Immature natural killer cell (primary cell): ENCODE results near the gene DGKG. TPM values are rescaled to one million over a fixed set of nuclear protein-coding genes. Genes with fewer than 3 reads are reported as not detected.
A peak's percentile ranks its signal among the peaks of the same experiment; 100 is the strongest.

Experiments used
- DNase-seq, 3 donors: peaks; one replicate each; pipeline ENCODE4 v3.0.0; 2022; ENCODE audit warnings: mixed read lengths in 1 of 3
- H3K27ac Mint-ChIP-seq, 6 donors: one replicate each; pipeline ENCODE4 v1.8.0; 2020; ENCODE audit warnings: mixed read lengths in 6 of 6, mild to moderate bottlenecking in 5 of 6, inconsistent platforms in 4 of 6, moderate library complexity in 3 of 6
- H3K27me3 Mint-ChIP-seq, 3 donors: one replicate each; pipeline ENCODE4 v1.8.0; 2020 to 2021; ENCODE audit warnings: low read depth in 3 of 3, mild to moderate bottlenecking in 3 of 3, mixed read lengths in 3 of 3, moderate library complexity in 3 of 3, inconsistent platforms in 1 of 3
- H3K36me3 Mint-ChIP-seq, 3 donors: one replicate each; pipeline ENCODE4 v1.8.0; 2020; ENCODE audit warnings: mixed read lengths in 3 of 3, inconsistent platforms in 2 of 3, mild to moderate bottlenecking in 2 of 3
- H3K4me1 Mint-ChIP-seq, 2 donors: one replicate each; pipeline ENCODE4 v1.8.0; 2020; ENCODE audit warnings: inconsistent platforms in 2 of 2, mild to moderate bottlenecking in 2 of 2, mixed read lengths in 2 of 2, moderate library complexity in 1 of 2
- H3K4me3 Mint-ChIP-seq, 5 donors: one replicate each; pipeline ENCODE4 v1.8.0; 2020; ENCODE audit warnings: mild to moderate bottlenecking in 5 of 5, mixed read lengths in 5 of 5, inconsistent platforms in 3 of 5, moderate library complexity in 3 of 5
- H3K9me3 Mint-ChIP-seq, 6 donors: one replicate each; pipeline ENCODE4 v1.8.0; 2020; ENCODE audit warnings: mild to moderate bottlenecking in 6 of 6, mixed read lengths in 6 of 6, inconsistent platforms in 4 of 6, moderate library complexity in 3 of 6
- polyA plus RNA-seq, 3 donors: library from polyadenylated mRNA; unstranded; fragments of 300-500 nt; fragmentation: Illumina TruSeq; gene quantifications; one replicate each; pipeline ENCODE4 v1.2.3, GENCODE V29; 2021

DGKG gene
- polyA plus RNA-seq, 3 donors from 2014 or later: 0.07 to 0.86 TPM; not detected in 1

DNA sequence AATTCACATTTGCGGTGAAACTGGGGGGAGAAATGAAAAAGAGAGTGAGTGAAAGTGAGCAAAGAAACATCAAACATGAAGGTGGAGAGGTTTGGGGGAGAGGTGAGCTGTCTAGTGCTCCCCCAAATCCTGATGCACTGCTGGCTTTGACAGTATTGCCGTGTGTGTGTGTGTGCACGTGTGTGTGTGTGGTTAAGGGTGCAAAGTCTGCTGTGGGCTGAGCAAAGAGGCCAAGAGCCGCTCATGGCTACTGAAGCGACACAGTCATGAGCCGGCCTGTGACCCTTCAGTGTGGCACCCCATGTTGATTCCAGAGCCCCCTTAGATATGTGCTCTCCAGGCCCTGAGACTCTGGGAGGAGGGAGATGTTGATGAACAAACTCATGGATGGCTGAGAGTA is 94.3 kb downstream of the DGKG start:
- Mint-ChIP-seq H3K27ac (no peak overlapping the region), H3K9me3 (no peaks in the 10 kb centered on the region), H3K4me3 (no peak overlapping the region), H3K4me1 (no peaks in the 10 kb centered on the region), H3K36me3 (no peaks in the 10 kb centered on the region), H3K27me3 (peaks cover 4 to 7% (median 4%) of the 10 kb centered on the region in 3 donors)
- DNase-seq: no peak

DNA sequence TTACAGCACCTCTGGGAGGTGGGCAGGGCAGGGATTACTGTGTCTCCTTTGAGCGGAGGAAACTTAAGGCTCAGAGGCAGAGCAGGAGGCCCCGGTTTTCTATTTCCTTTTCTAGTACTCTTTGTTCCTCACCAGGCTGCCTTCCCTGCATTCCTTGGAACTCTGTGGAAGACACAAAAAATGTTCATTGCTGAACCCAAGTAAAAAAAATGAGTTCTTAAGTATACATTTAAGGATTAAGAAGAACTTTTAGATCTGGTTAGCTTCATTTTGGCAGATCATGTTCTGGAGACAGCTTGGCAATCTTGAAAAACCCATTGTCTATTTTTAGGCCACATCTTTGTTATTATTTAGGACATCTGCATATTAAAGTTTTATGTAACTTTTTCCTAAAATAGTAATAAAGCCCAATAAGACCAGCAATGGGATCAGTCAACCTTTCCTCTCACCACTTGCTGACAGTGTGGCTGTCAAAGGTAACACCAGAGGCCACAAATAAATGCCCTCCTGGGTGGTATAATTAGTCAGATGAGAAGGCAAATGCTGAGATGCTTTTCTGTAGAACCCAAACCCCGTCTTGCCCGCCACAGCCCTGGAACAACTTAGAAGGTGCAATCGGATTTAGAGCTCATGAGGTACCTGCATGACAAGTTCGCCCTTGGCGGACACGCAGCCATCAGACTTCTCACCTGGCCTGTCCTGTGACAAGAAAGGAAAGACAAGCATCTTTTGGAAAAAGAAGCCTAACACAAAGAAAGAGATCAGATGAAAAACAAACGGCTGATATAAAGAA is 97.2 kb downstream of the DGKG start:
- Mint-ChIP-seq H3K36me3 (no peaks in the 10 kb centered on the region), H3K4me3 (no peak overlapping the region), H3K9me3 (no peaks in the 10 kb centered on the region), H3K27me3 (peaks cover 4 to 6% (median 6%) of the 10 kb centered on the region in 3 donors), H3K27ac (no peak overlapping the region), H3K4me1 (no peaks in the 10 kb centered on the region)
- no peak for DNase-seq

DNA sequence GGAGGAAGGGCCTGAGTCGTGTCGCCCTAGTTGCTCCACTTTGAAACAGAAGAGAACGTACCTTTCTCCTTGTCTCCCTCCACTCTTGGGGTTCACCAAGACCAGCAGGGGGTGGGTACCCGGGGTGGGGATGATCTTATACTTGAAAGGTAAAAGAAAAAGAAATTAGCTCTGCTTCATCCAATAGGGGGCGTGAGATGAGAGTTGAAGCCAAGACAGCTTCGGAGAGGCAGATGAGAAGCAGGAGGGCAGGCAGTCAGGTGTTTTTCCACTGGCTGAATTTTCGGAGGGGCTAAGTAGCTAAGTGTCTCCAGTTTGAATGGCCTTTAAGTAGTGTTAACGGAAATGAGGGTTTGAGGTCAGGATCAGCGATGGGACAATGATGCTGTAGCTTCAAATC is 100.4 kb downstream of the DGKG start:
- H3K27me3 Mint-ChIP-seq: peaks cover 2 to 6% (median 2%) of the 10 kb centered on the region in 3 donors
- no peak overlapping the region for H3K27ac Mint-ChIP-seq
- peaks cover 0 to 2% of the 10 kb centered on the region in 2 donors for H3K4me1 Mint-ChIP-seq
- no peak overlapping the region for H3K4me3 Mint-ChIP-seq
- H3K36me3 Mint-ChIP-seq: no peaks in the 10 kb centered on the region
- no peak for DNase-seq
- no peaks in the 10 kb centered on the region for H3K9me3 Mint-ChIP-seq

DNA sequence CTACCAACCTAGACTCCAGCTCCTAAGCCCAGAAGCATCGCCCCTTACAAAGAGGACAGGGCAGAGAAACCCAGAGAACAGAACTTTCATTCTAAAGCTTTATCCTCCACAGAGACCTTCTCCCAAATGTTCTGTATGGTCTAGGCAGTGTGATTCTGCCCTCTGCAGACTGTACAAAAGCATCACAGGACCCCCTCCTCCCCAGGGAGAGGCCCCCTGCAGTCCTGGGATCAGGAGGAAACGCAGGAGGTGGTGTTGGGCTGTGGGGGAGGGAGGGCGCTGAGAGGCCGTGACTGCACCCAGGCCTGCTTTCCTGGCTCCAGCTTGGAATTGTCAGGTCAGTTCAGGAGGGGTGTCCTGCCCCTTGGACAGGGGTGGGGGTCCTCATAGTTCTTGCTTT is 101.3 kb downstream of the DGKG start:
- H3K9me3 Mint-ChIP-seq: no peaks in the 10 kb centered on the region
- peaks cover 0 to 2% of the 10 kb centered on the region in 2 donors for H3K4me1 Mint-ChIP-seq
- DNase-seq: no peak
- no peak overlapping the region for H3K4me3 Mint-ChIP-seq
- H3K27me3 Mint-ChIP-seq: peaks cover 0 to 6% (median 2%) of the 10 kb centered on the region in 3 donors
- H3K36me3 Mint-ChIP-seq: no peaks in the 10 kb centered on the region
- no peak overlapping the region for H3K27ac Mint-ChIP-seq

DNA sequence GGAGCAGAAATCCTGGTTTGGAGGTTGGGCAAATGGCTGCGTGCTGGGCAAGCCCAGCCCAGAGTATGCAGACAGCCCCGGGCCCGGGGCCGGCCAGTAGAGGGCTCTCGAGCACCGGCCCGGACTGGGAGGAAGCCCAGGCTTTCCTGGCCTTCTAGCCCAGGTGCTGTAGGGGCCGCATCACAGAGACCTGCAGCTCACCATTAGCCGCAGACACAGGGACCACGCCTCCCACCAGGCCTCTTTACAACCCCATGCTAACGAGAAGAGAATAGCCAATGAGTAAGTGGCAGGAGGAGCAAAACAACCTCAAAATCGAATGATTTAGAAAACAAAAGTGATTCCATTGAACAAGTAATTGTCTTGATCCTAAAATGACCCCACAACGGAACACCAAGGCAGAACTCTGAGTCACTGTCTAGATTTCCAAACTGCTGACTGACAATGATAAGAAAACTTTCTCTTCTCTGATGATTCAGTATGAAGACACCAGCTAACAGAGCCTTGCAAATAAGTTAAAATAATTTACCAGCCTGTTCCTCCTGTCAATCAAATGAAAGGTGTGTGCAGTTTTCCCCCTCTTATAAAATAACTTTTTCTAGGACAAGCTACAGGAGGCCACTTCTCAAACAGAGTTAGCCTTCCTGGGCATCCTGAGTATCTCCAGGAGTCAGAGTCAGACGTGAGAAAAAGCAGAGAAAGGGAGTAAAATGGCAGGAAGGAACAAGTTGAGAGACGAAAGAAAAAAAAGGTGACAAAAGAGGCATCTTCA is 102.2 kb downstream of the DGKG start:
- Mint-ChIP-seq H3K27ac (no peak overlapping the region), H3K9me3 (no peaks in the 10 kb centered on the region), H3K27me3 (peaks cover 1 to 6% (median 2%) of the 10 kb centered on the region in 3 donors), H3K36me3 (no peaks in the 10 kb centered on the region), H3K4me3 (no peak overlapping the region), H3K4me1 (peaks cover 3 to 7% of the 10 kb centered on the region in 2 donors)
- peak; percentile 23 to 47 (median 41) for DNase-seq

DNA sequence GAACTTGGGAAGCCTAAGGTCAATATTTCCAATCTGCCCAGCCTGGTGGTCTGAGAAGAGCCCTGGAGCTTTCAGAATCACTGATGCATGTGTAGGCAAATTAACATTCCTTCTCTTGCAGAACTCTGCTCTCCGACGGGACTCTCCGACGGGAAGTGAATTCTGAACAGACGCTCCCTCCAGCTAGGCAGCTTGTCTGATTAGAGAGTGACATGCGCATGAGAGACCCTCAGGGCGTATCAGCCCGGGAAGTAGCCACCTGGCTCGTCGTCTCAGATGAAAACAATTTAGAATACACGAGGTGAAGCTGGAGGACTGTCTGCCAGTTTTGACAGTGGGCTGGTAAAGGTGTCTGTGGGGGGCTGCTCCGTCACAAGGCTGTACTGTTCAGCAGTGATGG is 103.1 kb downstream of the DGKG start:
- no peak for DNase-seq
- peaks cover 10 to 13% of the 10 kb centered on the region in 2 donors for H3K4me1 Mint-ChIP-seq
- no peaks in the 10 kb centered on the region for H3K36me3 Mint-ChIP-seq
- no peak overlapping the region for H3K4me3 Mint-ChIP-seq
- peaks cover 1 to 6% (median 2%) of the 10 kb centered on the region in 3 donors for H3K27me3 Mint-ChIP-seq
- H3K9me3 Mint-ChIP-seq: no peaks in the 10 kb centered on the region
- no peak overlapping the region for H3K27ac Mint-ChIP-seq

DNA sequence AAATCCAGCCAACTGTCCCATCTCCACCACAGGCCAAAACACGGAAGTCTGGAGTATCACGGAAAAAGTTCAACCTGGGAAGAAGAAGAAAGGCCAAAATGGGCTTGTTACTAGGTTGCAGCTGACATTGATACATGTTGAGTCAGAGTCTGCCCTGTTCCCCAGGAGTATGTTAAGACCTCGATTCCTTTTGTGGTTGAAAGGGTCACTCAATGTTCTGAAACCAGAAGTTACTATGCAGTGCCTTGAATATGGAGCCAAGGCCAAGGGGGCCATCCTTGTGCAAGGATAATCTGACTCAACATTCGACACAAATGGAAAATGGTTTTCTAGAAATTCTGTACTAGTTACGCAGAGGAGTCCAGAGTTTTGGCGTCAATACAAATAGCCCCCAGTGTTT is 104.2 kb downstream of the DGKG start:
- no peak for DNase-seq
- H3K27me3 Mint-ChIP-seq: peaks cover 1 to 6% (median 2%) of the 10 kb centered on the region in 3 donors
- H3K4me3 Mint-ChIP-seq: no peak overlapping the region
- no peaks in the 10 kb centered on the region for H3K9me3 Mint-ChIP-seq
- no peaks in the 10 kb centered on the region for H3K36me3 Mint-ChIP-seq
- H3K27ac Mint-ChIP-seq: no peak overlapping the region
- H3K4me1 Mint-ChIP-seq: peaks cover 10 to 13% of the 10 kb centered on the region in 2 donors

DNA sequence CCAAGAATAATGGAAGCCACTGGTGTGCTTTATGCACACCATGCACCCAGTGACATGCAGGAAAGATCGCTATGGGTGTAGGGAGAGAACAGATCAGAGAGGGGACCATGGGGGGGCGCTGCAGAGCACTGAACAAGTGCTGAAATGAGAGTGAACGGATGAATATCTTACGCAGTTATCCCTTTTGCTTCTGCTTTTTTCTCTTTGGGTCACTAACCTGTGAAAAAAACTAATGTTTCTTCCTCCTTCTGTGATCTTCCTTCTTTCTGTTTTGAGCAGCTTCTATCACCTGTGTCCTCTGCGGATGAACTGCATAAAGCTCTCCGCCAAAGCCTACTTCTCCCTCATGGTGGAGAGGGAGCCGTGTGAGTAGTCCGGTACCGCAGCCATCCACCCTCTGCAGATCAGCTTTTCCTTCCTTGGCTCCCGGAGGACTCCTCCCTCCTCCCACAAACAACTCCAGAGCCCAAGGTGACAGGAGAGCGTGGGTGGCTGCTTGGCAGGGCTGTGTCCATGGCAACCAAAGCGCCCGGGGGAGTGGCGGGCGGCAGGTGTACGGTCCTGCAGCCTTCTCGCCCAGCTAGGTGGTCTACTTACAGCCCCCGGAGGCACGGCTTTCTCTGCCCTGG is 106.2 kb downstream of the DGKG start:
- Mint-ChIP-seq H3K36me3 (no peaks in the 10 kb centered on the region), H3K27me3 (peaks cover 2 to 8% (median 6%) of the 10 kb centered on the region in 3 donors), H3K4me3 (no peak overlapping the region), H3K27ac (no peak overlapping the region), H3K4me1 (peaks cover 10 to 13% of the 10 kb centered on the region in 2 donors), H3K9me3 (no peaks in the 10 kb centered on the region)
- DNase-seq: no peak

DNA sequence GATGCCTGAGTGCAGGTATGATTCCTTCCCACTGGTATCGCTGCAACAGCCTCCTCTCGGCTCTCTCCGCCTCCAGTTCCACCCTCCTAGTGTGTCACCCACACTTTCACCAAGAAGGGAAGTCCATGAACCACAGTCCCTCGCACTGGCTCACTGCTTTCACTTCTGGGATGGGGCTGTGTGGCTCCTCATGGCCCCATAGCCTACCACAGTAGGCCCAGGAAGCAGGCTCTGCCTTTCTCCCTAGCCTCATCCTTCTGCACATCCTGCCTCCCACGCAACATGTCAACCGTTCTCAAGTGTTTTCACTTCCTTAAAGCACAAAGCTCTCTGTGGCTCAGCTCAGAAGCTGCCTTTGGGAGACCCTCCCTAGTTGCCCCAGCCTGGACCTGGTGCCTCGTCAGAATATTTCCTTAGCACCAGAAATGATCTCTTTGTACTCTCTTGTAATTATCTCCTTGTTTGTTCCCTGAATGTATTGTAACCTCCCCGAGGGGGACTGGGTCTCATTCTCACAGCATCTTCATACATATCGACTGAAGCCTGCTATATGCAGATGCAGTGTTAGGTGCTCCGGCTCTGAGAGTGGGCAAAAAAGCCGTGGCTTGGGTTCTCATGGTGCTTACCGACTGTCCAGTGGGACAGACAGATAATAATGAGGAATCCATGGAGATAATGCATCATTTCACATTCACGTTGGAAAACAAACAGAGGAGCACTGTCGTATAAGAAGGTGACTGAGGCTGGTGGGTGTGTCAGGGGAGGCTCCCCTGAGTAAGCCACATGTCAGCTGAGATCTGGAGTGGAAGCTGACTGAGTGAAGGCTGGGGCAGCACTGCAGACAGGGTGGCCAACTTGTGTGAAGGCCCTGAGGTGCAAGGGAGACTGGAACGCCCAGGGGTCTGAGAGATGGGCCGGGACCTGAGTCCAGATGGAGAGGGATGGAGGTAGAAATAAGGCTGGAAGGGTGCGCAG is 107.1 kb downstream of the DGKG start:
- no peak for DNase-seq
- no peaks in the 10 kb centered on the region for H3K9me3 Mint-ChIP-seq
- no peaks in the 10 kb centered on the region for H3K36me3 Mint-ChIP-seq
- H3K4me3 Mint-ChIP-seq: no peak overlapping the region
- H3K27me3 Mint-ChIP-seq: peaks cover 0 to 10% (median 6%) of the 10 kb centered on the region in 3 donors
- H3K4me1 Mint-ChIP-seq: peaks cover 10 to 13% of the 10 kb centered on the region in 2 donors
- H3K27ac Mint-ChIP-seq: no peak overlapping the region

DNA sequence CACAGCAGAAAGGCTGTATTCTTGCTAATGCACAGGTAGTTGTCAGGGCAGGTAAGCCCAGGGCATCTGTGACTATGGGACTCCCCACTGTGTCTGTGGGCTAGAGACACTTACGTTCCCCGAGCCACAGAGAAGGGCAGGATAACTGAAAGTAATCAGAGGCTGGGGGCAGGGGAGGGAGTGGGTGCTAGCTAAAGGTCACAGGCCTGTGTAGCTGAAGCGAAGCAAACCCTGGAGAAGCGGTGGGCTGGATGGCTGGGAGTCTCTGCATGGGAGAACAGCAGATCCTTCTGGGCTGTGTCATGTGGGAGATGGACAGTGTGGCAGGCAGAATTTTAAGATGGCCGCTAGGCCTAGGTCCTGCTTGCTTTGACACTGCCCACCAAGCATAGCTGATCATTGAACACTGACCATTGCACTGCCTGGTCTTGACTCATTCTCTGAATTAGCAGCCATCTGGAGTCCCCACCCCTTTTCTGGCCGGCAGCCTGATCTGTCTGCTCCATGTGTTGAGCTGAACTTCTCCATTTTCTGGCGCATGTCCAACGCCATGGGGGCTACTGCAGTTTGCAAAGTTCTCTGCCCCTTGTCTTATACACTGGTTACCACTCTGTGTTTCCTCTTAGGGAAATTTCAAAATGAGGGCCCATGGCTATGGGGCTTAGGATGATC is 110.0 kb downstream of the DGKG start:
- H3K36me3 Mint-ChIP-seq: no peaks in the 10 kb centered on the region
- no peaks in the 10 kb centered on the region for H3K9me3 Mint-ChIP-seq
- no peak overlapping the region for H3K4me3 Mint-ChIP-seq
- H3K27me3 Mint-ChIP-seq: peaks cover 2 to 9% (median 7%) of the 10 kb centered on the region in 3 donors
- H3K27ac Mint-ChIP-seq: no peak overlapping the region
- DNase-seq: no peak
- peaks cover 10 to 11% of the 10 kb centered on the region in 2 donors for H3K4me1 Mint-ChIP-seq

DNA sequence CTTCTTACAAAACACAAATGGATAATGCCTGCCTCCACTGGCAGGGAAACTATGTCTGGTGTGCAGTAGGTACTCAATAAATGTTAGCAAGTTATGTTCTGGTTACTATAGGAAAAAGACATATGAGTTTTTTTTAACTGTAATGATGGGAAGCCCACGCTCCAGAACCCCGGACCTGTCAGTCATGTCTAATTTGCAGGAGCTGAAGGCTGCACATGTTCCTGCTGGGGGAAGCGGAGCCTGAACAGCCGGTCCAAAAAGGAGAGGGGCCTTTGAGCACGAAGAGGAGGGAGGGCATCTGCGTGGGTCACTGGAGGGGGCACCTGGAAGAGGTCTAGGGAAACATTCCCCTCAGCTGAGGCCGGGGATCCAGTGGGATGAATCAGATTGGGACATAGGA is 113.2 kb downstream of the DGKG start:
- H3K4me3 Mint-ChIP-seq: no peak overlapping the region
- H3K36me3 Mint-ChIP-seq: no peaks in the 10 kb centered on the region
- H3K27me3 Mint-ChIP-seq: peaks cover 2 to 12% (median 6%) of the 10 kb centered on the region in 3 donors
- no peaks in the 10 kb centered on the region for H3K4me1 Mint-ChIP-seq
- DNase-seq: no peak
- no peak overlapping the region for H3K27ac Mint-ChIP-seq
- no peaks in the 10 kb centered on the region for H3K9me3 Mint-ChIP-seq

DNA sequence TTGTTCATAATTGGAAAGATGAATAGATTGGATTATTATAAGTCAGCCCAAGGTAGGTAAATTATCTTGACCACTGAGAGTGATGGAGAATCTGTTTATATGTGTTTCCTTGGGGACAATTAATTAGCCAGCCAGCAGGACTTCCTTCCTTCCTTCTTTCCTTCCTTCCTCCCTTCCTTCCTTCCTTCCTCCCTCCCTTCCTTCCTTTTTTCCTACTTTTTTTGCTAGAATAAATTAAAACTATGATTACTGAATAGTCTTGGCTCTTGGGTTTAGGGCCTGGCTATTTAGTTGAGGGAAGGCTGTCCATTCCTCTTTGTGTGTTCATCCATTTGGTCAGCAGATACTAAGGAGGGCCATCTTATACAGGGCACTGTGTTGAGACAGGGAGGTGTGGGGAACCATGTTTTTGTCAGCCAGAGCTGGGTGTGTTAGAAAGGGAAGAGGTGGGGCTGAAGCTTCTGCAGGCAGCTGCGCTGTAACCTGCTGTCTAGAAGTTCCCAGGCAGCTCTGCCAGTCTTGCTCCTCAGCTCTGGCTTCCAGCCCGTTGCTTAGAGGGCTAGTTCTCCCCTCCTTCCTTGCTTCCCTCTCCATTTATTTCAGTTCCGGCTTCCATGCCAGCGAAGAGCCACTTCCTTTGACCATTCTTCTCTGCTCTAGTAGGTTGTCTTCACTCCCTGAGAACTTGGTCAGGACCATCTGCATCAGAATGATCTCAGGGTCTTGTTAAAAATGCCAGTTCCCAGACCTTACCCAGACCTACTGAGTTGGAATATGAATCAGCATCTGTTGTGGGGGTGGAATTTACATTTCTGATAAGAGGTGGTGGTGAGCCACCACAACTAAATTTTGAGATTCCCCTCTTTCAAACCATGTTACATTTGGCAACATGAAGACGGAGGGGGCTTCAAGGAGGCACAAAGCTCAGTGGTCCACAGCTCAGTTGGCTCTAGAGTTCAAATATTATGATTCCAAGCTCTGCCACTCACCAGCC is 113.9 kb downstream of the DGKG start:
- Mint-ChIP-seq H3K27me3 (peaks cover 2 to 12% (median 6%) of the 10 kb centered on the region in 3 donors), H3K36me3 (no peaks in the 10 kb centered on the region), H3K9me3 (no peaks in the 10 kb centered on the region), H3K4me3 (no peak overlapping the region), H3K4me1 (no peaks in the 10 kb centered on the region), H3K27ac (no peak overlapping the region)
- DNase-seq: no peak
